ENCODE measurements around the gene CYP39A1. TPM values are rescaled to one million over a fixed set of nuclear protein-coding genes. Genes with fewer than 3 reads are reported as not detected.

CYP39A1 gene
- total and polyA plus RNA-seq, 9 of the 15 experiments (the other 6 are each of a cell fraction or from before 2014, with no cell fraction given): not detected

DNA sequence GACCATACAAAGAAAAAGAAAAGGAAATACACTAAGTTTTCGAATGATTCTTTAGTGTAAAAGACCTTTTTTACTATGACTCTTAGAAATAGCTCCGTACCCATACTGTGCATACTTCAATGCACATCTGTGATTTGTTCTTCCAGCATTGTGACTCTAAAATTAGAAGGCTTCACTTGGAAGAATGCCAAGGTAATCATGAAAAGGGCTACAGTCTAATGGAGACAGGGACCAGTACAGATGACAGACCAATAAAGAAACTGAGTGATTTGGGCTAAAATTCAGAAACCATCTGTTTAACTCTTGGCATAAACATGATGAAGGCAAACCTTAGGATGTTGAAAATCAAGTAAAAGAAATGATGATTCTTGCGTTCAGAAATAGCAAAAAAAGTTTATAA is 46.3 kb downstream of the CYP39A1 start:
- Histone ChIP-seq H3K4me3 (no peak overlapping the region), H3K9me3 (replicated peaks; ENCODE audit: control insufficient read depth, insufficient read depth, low read depth, low read length) (no peaks in the 10 kb centered on the region), H4K20me1 (replicated peaks; ENCODE audit: control insufficient read depth, insufficient read depth, low read length) (no peaks in the 10 kb centered on the region), H2AFZ (ENCODE audit: low read depth, low read length) (no peak overlapping the region), H3K9me1 (ENCODE audit: control insufficient read depth, insufficient read depth, low read length) (no peaks in the 10 kb centered on the region), H3K27me3 (ENCODE audit: control insufficient read depth in 2 of 2, insufficient read depth in 2 of 2, low read length in 2 of 2) (no peaks in the 10 kb centered on the region), H3K36me3 (ENCODE audit: control insufficient read depth, insufficient read depth, low read length) (no peaks in the 10 kb centered on the region), H3K4me2 (ENCODE audit: insufficient read depth, low read length) (no peak overlapping the region), H3K4me1 (replicated peaks in 1 of 2; ENCODE audit: control insufficient read depth in 2 of 2, insufficient read depth in 2 of 2, low read length in 2 of 2) (no peaks in the 10 kb centered on the region), H3K27ac (ENCODE audit: extremely low read depth, low read depth, low read length) (no peak overlapping the region), H3K79me2 (ENCODE audit: control insufficient read depth, insufficient read depth, low read length) (no peaks in the 10 kb centered on the region), H3K9ac (ENCODE audit: insufficient read depth in 1 of 2, low read depth in 2 of 2, low read length in 2 of 2) (no peak overlapping the region)
- no TSS peak for BruUV-seq (replicated peaks)
- ChIA-PET POLR2A (no interaction called here), CTCF (ENCODE audit: low intra/inter-chr PET ratio) (no interaction called here)
- no peak for DNase-seq (ENCODE audit: extremely low read depth in 1 of 4, low spot score in 3 of 4)
- 0% methylated on average over 3 of the region's 3 CpGs for WGBS (ENCODE audit: insufficient coverage, low coverage, missing lambda C conversion rate)
- in situ Hi-C loops (cut with MboI): no loop called here
- FAIRE-seq: no peak
- no peak for ATAC-seq
- intact Hi-C loops (cut with micrococcal nuclease): no loop called here
- TF ChIP-seq SMARCC2 (IDR thresholded peaks at IDR 0.05; ENCODE audit: low read depth) (no peak), FOXA3 (CRISPR knock-in tag; conservative IDR thresholded peaks at IDR 0.05 in 1 of 2, IDR thresholded peaks at IDR 0.05 in 1 of 2) (no peak), ARNT (IDR thresholded peaks at IDR 0.05) (no peak), CBFA2T3 (IDR thresholded peaks at IDR 0.05) (no peak), POLR2H (tag; IDR thresholded peaks at IDR 0.05; ENCODE audit: low read depth) (no peak), ZNF274 (IDR thresholded peaks at IDR 0.05; ENCODE audit: borderline replicate concordance, low read depth, low read length) (no peak), LCOR (CRISPR knock-in tag; IDR thresholded peaks at IDR 0.05) (no peak), ZNF668 (CRISPR knock-in tag; IDR thresholded peaks at IDR 0.05) (no peak)
- TF ChIP-seq, protein P1, sequence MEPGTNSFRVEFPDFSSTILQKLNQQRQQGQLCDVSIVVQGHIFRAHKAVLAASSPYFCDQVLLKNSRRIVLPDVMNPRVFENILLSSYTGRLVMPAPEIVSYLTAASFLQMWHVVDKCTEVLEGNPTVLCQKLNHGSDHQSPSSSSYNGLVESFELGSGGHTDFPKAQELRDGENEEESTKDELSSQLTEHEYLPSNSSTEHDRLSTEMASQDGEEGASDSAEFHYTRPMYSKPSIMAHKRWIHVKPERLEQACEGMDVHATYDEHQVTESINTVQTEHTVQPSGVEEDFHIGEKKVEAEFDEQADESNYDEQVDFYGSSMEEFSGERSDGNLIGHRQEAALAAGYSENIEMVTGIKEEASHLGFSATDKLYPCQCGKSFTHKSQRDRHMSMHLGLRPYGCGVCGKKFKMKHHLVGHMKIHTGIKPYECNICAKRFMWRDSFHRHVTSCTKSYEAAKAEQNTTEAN (CRISPR knock-in tag; IDR thresholded peaks at IDR 0.05): no peak
- TF ChIP-seq, protein P2, sequence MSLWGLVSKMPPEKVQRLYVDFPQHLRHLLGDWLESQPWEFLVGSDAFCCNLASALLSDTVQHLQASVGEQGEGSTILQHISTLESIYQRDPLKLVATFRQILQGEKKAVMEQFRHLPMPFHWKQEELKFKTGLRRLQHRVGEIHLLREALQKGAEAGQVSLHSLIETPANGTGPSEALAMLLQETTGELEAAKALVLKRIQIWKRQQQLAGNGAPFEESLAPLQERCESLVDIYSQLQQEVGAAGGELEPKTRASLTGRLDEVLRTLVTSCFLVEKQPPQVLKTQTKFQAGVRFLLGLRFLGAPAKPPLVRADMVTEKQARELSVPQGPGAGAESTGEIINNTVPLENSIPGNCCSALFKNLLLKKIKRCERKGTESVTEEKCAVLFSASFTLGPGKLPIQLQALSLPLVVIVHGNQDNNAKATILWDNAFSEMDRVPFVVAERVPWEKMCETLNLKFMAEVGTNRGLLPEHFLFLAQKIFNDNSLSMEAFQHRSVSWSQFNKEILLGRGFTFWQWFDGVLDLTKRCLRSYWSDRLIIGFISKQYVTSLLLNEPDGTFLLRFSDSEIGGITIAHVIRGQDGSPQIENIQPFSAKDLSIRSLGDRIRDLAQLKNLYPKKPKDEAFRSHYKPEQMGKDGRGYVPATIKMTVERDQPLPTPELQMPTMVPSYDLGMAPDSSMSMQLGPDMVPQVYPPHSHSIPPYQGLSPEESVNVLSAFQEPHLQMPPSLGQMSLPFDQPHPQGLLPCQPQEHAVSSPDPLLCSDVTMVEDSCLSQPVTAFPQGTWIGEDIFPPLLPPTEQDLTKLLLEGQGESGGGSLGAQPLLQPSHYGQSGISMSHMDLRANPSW (CRISPR knock-in tag; IDR thresholded peaks at IDR 0.05): no peak
- TF ChIP-seq, protein P3, sequence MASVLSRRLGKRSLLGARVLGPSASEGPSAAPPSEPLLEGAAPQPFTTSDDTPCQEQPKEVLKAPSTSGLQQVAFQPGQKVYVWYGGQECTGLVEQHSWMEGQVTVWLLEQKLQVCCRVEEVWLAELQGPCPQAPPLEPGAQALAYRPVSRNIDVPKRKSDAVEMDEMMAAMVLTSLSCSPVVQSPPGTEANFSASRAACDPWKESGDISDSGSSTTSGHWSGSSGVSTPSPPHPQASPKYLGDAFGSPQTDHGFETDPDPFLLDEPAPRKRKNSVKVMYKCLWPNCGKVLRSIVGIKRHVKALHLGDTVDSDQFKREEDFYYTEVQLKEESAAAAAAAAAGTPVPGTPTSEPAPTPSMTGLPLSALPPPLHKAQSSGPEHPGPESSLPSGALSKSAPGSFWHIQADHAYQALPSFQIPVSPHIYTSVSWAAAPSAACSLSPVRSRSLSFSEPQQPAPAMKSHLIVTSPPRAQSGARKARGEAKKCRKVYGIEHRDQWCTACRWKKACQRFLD (CRISPR knock-in tag; IDR thresholded peaks at IDR 0.05): no peak
- TF ChIP-seq, protein P4, sequence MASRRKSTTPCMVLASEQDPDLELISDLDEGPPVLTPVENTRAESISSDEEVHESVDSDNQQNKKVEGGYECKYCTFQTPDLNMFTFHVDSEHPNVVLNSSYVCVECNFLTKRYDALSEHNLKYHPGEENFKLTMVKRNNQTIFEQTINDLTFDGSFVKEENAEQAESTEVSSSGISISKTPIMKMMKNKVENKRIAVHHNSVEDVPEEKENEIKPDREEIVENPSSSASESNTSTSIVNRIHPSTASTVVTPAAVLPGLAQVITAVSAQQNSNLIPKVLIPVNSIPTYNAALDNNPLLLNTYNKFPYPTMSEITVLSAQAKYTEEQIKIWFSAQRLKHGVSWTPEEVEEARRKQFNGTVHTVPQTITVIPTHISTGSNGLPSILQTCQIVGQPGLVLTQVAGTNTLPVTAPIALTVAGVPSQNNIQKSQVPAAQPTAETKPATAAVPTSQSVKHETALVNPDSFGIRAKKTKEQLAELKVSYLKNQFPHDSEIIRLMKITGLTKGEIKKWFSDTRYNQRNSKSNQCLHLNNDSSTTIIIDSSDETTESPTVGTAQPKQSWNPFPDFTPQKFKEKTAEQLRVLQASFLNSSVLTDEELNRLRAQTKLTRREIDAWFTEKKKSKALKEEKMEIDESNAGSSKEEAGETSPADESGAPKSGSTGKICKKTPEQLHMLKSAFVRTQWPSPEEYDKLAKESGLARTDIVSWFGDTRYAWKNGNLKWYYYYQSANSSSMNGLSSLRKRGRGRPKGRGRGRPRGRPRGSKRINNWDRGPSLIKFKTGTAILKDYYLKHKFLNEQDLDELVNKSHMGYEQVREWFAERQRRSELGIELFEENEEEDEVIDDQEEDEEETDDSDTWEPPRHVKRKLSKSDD (conservative IDR thresholded peaks at IDR 0.05; ENCODE audit: low read length): no peak
- TF ChIP-seq, protein P5, sequence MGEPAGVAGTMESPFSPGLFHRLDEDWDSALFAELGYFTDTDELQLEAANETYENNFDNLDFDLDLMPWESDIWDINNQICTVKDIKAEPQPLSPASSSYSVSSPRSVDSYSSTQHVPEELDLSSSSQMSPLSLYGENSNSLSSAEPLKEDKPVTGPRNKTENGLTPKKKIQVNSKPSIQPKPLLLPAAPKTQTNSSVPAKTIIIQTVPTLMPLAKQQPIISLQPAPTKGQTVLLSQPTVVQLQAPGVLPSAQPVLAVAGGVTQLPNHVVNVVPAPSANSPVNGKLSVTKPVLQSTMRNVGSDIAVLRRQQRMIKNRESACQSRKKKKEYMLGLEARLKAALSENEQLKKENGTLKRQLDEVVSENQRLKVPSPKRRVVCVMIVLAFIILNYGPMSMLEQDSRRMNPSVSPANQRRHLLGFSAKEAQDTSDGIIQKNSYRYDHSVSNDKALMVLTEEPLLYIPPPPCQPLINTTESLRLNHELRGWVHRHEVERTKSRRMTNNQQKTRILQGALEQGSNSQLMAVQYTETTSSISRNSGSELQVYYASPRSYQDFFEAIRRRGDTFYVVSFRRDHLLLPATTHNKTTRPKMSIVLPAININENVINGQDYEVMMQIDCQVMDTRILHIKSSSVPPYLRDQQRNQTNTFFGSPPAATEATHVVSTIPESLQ (CRISPR knock-in tag; IDR thresholded peaks at IDR 0.05): no peak

All from K562 (cell line).